ENCODE measurements around the gene MAGI2. TPM values are rescaled to one million over a fixed set of nuclear protein-coding genes. Genes with fewer than 3 reads are reported as not detected.
"Not testable (repeated sequence)": the region's sequence is repeated elsewhere in the genome, so short reads cannot be mapped to it uniquely, and the experiment has no call there.

The MAGI2 gene
- total RNA-seq, 5 donors from 2014 or later (not counting 1 experiment from before 2014, with no cell fraction given) = 0.10 to 0.77 (median 0.22) TPM

DNA sequence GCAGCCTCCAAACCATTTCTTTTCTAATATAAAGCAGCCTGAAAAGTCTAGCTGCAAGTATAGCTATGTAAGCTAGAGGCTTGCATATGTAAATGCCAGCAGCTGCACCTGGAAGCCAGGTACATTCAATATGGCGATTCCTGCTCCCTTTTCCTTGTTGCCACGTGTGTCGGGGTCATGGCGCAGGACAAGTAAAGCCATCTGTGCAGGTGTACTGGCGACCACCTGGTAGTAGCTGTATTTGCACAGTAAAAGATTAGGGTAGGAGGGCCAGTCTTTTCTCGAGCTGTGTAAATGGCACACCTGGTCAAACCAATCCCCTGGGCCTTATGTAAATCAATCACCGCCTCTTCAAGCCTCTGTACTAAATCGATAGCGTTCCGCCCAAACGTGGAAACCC is 484.5 kb downstream of the MAGI2 start:
- Histone ChIP-seq H3K4me3 (ENCODE audit: control insufficient read depth in 1 of 2, extremely low read depth in 1 of 2, low read length in 1 of 2) (no peak overlapping the region), H3K9me3 (no peaks in the 10 kb centered on the region), H3K4me1 (ENCODE audit: control insufficient read depth in 1 of 2, extremely low read depth in 1 of 2, insufficient read depth in 2 of 2, low read length in 2 of 2) (no peaks in the 10 kb centered on the region), H3K36me3 (ENCODE audit: control insufficient read depth in 2 of 2, extremely low read depth in 1 of 2, insufficient read depth in 1 of 2, low read length in 1 of 2) (no peaks in the 10 kb centered on the region), H3K27ac (ENCODE audit: low read length) (no peak overlapping the region), H3K27me3 (replicated peaks in 1 of 2; ENCODE audit: control insufficient read depth in 2 of 2, extremely low read depth in 1 of 2, insufficient read depth in 2 of 2, low read length in 1 of 2) (no peaks in the 10 kb centered on the region)
- no peaks in the 10 kb centered on the region for H3K36me3 Mint-ChIP-seq
- H3K27me3 Mint-ChIP-seq = no peaks in the 10 kb centered on the region
- CTCF ChIA-PET = no interaction called here
- POLR2A ChIA-PET = no interaction called here
- ATAC-seq (replicated peaks in 1 of 4) = no peak
- no peaks in the 10 kb centered on the region for H3K4me1 Mint-ChIP-seq
- no peak overlapping the region for H3K27ac Mint-ChIP-seq
- 70% methylated on average over 7 of the region's 11 CpGs for WGBS (ENCODE audit: insufficient coverage)
- no peak for DNase-seq
- H3K9me3 Mint-ChIP-seq = peaks cover 4 to 13% (median 7%) of the 10 kb centered on the region in 3 donors
- H3K4me3 Mint-ChIP-seq = no peak overlapping the region

DNA sequence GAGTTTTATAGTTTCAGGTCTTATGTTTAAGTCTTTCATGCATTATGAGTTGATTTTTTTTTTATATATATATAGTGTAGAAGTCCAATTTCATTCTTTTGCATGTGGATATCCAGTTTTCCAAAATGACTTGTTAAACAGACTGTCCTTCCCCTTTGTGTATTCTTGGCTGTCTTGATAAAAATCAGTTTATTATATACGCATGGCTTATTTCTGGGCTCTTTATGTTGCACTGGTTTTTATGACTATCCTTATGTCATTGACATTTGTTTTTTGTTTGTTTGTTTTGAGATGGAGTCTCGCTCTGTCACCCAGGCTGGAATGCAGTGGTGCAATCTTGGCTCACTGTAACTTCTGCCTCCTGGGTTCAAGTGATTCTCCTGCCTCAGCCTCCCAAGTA is 485.9 kb downstream of the MAGI2 start:
- H3K27ac Mint-ChIP-seq = not testable (repeated sequence)

DNA sequence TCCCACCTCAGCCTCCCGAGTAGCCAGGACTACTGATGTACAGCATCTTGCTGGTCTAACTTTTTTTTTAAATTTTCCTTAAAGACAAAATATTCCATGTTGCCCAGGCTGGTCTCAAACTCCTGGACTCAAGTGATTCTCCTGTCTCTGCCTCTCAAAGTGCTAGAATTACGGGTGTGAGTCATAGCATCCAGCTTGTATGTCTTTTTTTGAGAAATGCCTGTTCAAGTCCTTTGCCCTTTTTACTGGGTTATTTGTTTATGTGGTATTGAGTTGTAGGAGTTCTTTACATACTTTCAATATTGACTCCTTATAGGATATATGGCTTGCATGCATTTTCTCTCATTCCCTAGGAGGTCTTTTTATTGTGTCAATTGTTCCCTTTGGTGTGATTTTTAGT is 486.4 kb downstream of the MAGI2 start:
- no peaks in the 10 kb centered on the region for H3K36me3 Mint-ChIP-seq
- H3K4me1 Mint-ChIP-seq = no peaks in the 10 kb centered on the region
- no peak for DNase-seq
- Histone ChIP-seq H3K4me3 (ENCODE audit: control insufficient read depth in 1 of 2, extremely low read depth in 1 of 2, low read length in 1 of 2) (no peak overlapping the region), H3K27me3 (replicated peaks in 1 of 2; ENCODE audit: control insufficient read depth in 2 of 2, extremely low read depth in 1 of 2, insufficient read depth in 2 of 2, low read length in 1 of 2) (no peaks in the 10 kb centered on the region), H3K36me3 (ENCODE audit: control insufficient read depth in 2 of 2, extremely low read depth in 1 of 2, insufficient read depth in 1 of 2, low read length in 1 of 2) (no peaks in the 10 kb centered on the region), H3K4me1 (ENCODE audit: control insufficient read depth in 1 of 2, extremely low read depth in 1 of 2, insufficient read depth in 2 of 2, low read length in 2 of 2) (no peaks in the 10 kb centered on the region), H3K27ac (ENCODE audit: low read length) (no peak overlapping the region), H3K9me3 (no peaks in the 10 kb centered on the region)
- ChIA-PET POLR2A (no interaction called here), CTCF (no interaction called here)
- ATAC-seq (replicated peaks in 1 of 4) = no peak
- no peak overlapping the region for H3K4me3 Mint-ChIP-seq
- no peak overlapping the region for H3K27ac Mint-ChIP-seq
- peaks cover 4 to 12% (median 9%) of the 10 kb centered on the region in 3 donors for H3K9me3 Mint-ChIP-seq
- 86% methylated on average over 1 of the region's 2 CpGs for WGBS (ENCODE audit: insufficient coverage)
- H3K27me3 Mint-ChIP-seq = no peaks in the 10 kb centered on the region

More for the DNA sequence above, 485.9 kb downstream of the MAGI2 start:
- H3K9me3 ChIP-seq; CTCF ChIA-PET; POLR2A ChIA-PET; H3K27ac ChIP-seq (ENCODE audit: low read length); H3K4me1 Mint-ChIP-seq; ATAC-seq (replicated peaks in 1 of 4); H3K36me3 Mint-ChIP-seq; H3K4me1 ChIP-seq (ENCODE audit: control insufficient read depth in 1 of 2, extremely low read depth in 1 of 2, insufficient read depth in 2 of 2, low read length in 2 of 2); H3K27me3 ChIP-seq (replicated peaks in 1 of 2; ENCODE audit: control insufficient read depth in 2 of 2, extremely low read depth in 1 of 2, insufficient read depth in 2 of 2, low read length in 1 of 2); DNase-seq; H3K4me3 Mint-ChIP-seq; H3K4me3 ChIP-seq (ENCODE audit: control insufficient read depth in 1 of 2, extremely low read depth in 1 of 2, low read length in 1 of 2); H3K36me3 ChIP-seq (ENCODE audit: control insufficient read depth in 2 of 2, extremely low read depth in 1 of 2, insufficient read depth in 1 of 2, low read length in 1 of 2); H3K27me3 Mint-ChIP-seq: not testable (repeated sequence)
- no CpG with 5 or more reads among the region's 2 CpGs for WGBS (ENCODE audit: insufficient coverage)
- peaks cover 4 to 10% (median 7%) of the 10 kb centered on the region in 3 donors for H3K9me3 Mint-ChIP-seq

DNA sequence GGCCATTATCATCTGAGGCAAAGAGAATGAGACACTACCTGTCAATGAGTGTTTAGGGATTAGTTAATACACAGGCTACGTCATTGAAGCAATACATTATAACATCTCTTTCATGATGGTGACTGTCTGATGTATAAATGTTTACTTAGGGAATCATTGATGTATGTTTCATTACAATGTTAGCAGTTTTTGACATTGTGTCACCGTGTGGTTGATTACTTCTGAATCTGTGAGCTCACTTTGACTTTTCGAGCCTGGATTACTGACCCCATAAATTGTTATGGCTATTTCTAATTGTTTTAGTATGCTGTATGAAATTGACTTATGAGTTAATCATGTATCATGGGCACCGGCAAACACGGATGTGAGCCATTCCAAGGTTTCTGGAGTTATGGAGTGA is 494.0 kb downstream of the MAGI2 start:
- Mint-ChIP-seq H3K9me3 (peaks cover 3 to 9% (median 3%) of the 10 kb centered on the region in 3 donors), H3K4me1 (no peaks in the 10 kb centered on the region), H3K27ac (no peak overlapping the region), H3K4me3 (no peak overlapping the region), H3K36me3 (no peaks in the 10 kb centered on the region), H3K27me3 (no peaks in the 10 kb centered on the region)
- H3K36me3 ChIP-seq (ENCODE audit: control insufficient read depth in 2 of 2, extremely low read depth in 1 of 2, insufficient read depth in 1 of 2, low read length in 1 of 2) = no peaks in the 10 kb centered on the region
- no peak overlapping the region for H3K27ac ChIP-seq (ENCODE audit: low read length)
- ChIA-PET POLR2A (no interaction called here), CTCF (no interaction called here)
- no peak for ATAC-seq (replicated peaks in 1 of 4)
- no peak for DNase-seq
- no peaks in the 10 kb centered on the region for H3K4me1 ChIP-seq (ENCODE audit: control insufficient read depth in 1 of 2, extremely low read depth in 1 of 2, insufficient read depth in 2 of 2, low read length in 2 of 2)
- no peaks in the 10 kb centered on the region for H3K27me3 ChIP-seq (replicated peaks in 1 of 2; ENCODE audit: control insufficient read depth in 2 of 2, extremely low read depth in 1 of 2, insufficient read depth in 2 of 2, low read length in 1 of 2)
- WGBS (ENCODE audit: insufficient coverage) = 83% methylated on average over 2 of the region's 5 CpGs
- no peaks in the 10 kb centered on the region for H3K9me3 ChIP-seq
- no peak overlapping the region for H3K4me3 ChIP-seq (ENCODE audit: control insufficient read depth in 1 of 2, extremely low read depth in 1 of 2, low read length in 1 of 2)

DNA sequence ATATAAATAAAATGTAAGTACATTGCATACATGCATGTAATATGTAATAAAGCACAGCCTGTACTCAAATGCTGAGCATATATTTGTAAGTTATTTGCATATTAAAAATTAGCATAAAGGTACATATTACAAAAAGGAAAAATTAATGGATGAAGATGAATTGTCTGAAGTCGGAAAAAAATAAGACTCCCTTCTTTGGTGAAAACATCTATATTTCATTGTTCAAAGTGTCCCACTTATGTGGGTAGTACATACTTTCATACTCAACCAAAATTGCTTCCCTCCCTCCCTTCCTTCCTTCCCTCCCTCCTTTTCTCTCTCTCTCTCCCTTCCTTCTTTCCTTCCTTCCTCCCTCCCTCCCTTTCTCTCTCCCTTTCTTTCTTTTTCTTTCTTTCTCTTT is 498.1 kb downstream of the MAGI2 start:
- no peak overlapping the region for H3K4me3 ChIP-seq (ENCODE audit: control insufficient read depth in 1 of 2, extremely low read depth in 1 of 2, low read length in 1 of 2)
- no peak overlapping the region for H3K27ac ChIP-seq (ENCODE audit: low read length)
- Mint-ChIP-seq H3K9me3 (peaks cover 2 to 9% (median 3%) of the 10 kb centered on the region in 3 donors), H3K4me3 (no peak overlapping the region), H3K4me1 (no peaks in the 10 kb centered on the region), H3K36me3 (no peaks in the 10 kb centered on the region), H3K27ac (no peak overlapping the region), H3K27me3 (no peaks in the 10 kb centered on the region)
- H3K9me3 ChIP-seq = no peaks in the 10 kb centered on the region
- no CpG with 5 or more reads among the region's 1 CpG for WGBS (ENCODE audit: insufficient coverage)
- DNase-seq (no peak), ATAC-seq (replicated peaks in 1 of 4) (no peak)
- no peaks in the 10 kb centered on the region for H3K36me3 ChIP-seq (ENCODE audit: control insufficient read depth in 2 of 2, extremely low read depth in 1 of 2, insufficient read depth in 1 of 2, low read length in 1 of 2)
- H3K4me1 ChIP-seq (ENCODE audit: control insufficient read depth in 1 of 2, extremely low read depth in 1 of 2, insufficient read depth in 2 of 2, low read length in 2 of 2) = no peaks in the 10 kb centered on the region
- no peaks in the 10 kb centered on the region for H3K27me3 ChIP-seq (replicated peaks in 1 of 2; ENCODE audit: control insufficient read depth in 2 of 2, extremely low read depth in 1 of 2, insufficient read depth in 2 of 2, low read length in 1 of 2)
- ChIA-PET CTCF (no interaction called here), POLR2A (no interaction called here)

DNA sequence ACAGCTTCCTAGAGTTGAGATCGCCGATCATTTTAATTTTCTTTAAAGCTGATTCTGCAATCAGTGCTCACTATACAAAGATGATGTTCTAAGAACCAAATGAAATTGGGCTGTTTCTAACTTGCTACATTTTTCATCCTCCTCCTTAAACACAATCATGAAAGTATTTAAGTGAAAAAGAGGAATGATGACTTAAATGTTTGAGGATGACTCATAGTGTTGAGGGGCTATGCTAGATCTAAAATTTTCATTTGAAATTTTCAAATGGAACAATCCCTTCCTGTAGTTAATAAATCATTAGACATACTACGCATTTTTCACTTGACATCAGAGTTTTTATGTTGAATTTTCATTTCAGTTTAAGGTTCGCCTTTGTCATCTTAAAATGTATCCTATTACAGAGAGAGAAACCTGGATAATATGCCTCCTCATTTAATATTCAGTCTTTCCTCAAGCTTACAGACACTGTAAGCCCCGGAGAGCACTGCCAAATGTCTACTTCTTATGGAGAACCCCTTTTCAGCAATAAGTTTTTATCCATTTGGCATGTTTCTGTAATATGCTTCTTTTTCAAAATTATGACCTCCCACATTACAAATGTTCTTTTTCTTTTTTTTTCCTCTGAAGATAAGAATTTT is 499.6 kb downstream of the MAGI2 start:
- no peak overlapping the region for H3K4me3 ChIP-seq (ENCODE audit: control insufficient read depth in 1 of 2, extremely low read depth in 1 of 2, low read length in 1 of 2)
- WGBS (ENCODE audit: insufficient coverage) = no CpG with 5 or more reads among the region's 5 CpGs
- Mint-ChIP-seq H3K27ac (no peak overlapping the region), H3K9me3 (peaks cover 2 to 9% (median 3%) of the 10 kb centered on the region in 3 donors), H3K4me3 (no peak overlapping the region), H3K27me3 (no peaks in the 10 kb centered on the region), H3K4me1 (no peaks in the 10 kb centered on the region), H3K36me3 (no peaks in the 10 kb centered on the region)
- ChIA-PET CTCF (no interaction called here), POLR2A (no interaction called here)
- DNase-seq = no peak
- H3K27ac ChIP-seq (ENCODE audit: low read length) = no peak overlapping the region
- no peaks in the 10 kb centered on the region for H3K36me3 ChIP-seq (ENCODE audit: control insufficient read depth in 2 of 2, extremely low read depth in 1 of 2, insufficient read depth in 1 of 2, low read length in 1 of 2)
- no peak for ATAC-seq (replicated peaks in 1 of 4)
- H3K4me1 ChIP-seq (ENCODE audit: control insufficient read depth in 1 of 2, extremely low read depth in 1 of 2, insufficient read depth in 2 of 2, low read length in 2 of 2) = no peaks in the 10 kb centered on the region
- no peaks in the 10 kb centered on the region for H3K27me3 ChIP-seq (replicated peaks in 1 of 2; ENCODE audit: control insufficient read depth in 2 of 2, extremely low read depth in 1 of 2, insufficient read depth in 2 of 2, low read length in 1 of 2)
- H3K9me3 ChIP-seq = no peaks in the 10 kb centered on the region

DNA sequence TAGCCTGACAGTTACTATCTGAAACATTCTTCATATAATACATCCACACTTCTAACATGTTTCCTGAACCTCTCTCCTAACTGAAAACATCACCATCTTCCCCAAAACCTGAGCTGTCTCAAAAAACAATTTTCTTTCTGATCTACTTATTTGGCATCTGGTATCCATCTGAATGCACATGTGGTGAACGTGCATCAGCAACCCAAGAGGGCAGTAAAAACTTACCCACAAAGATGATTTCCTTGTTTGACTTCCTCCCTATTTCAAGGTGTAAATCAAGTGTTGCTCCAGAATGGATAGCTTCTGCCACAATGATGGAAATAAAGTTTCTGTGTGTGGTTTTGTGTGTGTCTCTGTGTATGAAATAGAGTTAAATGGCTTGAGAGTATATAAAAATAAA is 500.4 kb downstream of the MAGI2 start:
- no peak for ATAC-seq (replicated peaks in 1 of 4)
- no peaks in the 10 kb centered on the region for H3K4me1 ChIP-seq (ENCODE audit: control insufficient read depth in 1 of 2, extremely low read depth in 1 of 2, insufficient read depth in 2 of 2, low read length in 2 of 2)
- POLR2A ChIA-PET = no interaction called here

More for the DNA sequence above, 500.4 kb downstream of the MAGI2 start:
- Mint-ChIP-seq H3K27ac (no peak overlapping the region), H3K4me1 (no peaks in the 10 kb centered on the region), H3K9me3 (peaks cover 3 to 8% (median 4%) of the 10 kb centered on the region in 3 donors), H3K36me3 (no peaks in the 10 kb centered on the region), H3K27me3 (no peaks in the 10 kb centered on the region), H3K4me3 (no peak overlapping the region)
- WGBS (ENCODE audit: insufficient coverage) = 0% methylated on average over 1 of the region's 1 CpG
- no peak overlapping the region for H3K4me3 ChIP-seq (ENCODE audit: control insufficient read depth in 1 of 2, extremely low read depth in 1 of 2, low read length in 1 of 2)
- no peak for DNase-seq
- no peak overlapping the region for H3K27ac ChIP-seq (ENCODE audit: low read length)
- no peaks in the 10 kb centered on the region for H3K27me3 ChIP-seq (replicated peaks in 1 of 2; ENCODE audit: control insufficient read depth in 2 of 2, extremely low read depth in 1 of 2, insufficient read depth in 2 of 2, low read length in 1 of 2)
- no peaks in the 10 kb centered on the region for H3K36me3 ChIP-seq (ENCODE audit: control insufficient read depth in 2 of 2, extremely low read depth in 1 of 2, insufficient read depth in 1 of 2, low read length in 1 of 2)
- CTCF ChIA-PET = no interaction called here
- no peaks in the 10 kb centered on the region for H3K9me3 ChIP-seq
